Choroid plexus epithelial cell (primary cell): ENCODE measurements around the gene ZWILCH.

Experiments used
- DNase-seq: peaks from one replicate; pipeline ENCODE4 v3.0.0-alpha.2; 2010; ENCODE audit warnings: low read depth
- H3K4me3 ChIP-seq: 2 replicates; pipeline ENCODE4 v1.5.1; 2011; ENCODE audit warnings: low read depth, mild to moderate bottlenecking, control low read depth, low read length, moderate library complexity
- TF ChIP-seq, protein P1 (sequence below): conservative IDR thresholded peaks from 2 replicates; pipeline ENCODE4 v1.5.1; 2011; ENCODE audit warnings: low read depth, mild to moderate bottlenecking, control low read depth, inconsistent platforms, low read length, moderate library complexity

ZWILCH gene

DNA sequence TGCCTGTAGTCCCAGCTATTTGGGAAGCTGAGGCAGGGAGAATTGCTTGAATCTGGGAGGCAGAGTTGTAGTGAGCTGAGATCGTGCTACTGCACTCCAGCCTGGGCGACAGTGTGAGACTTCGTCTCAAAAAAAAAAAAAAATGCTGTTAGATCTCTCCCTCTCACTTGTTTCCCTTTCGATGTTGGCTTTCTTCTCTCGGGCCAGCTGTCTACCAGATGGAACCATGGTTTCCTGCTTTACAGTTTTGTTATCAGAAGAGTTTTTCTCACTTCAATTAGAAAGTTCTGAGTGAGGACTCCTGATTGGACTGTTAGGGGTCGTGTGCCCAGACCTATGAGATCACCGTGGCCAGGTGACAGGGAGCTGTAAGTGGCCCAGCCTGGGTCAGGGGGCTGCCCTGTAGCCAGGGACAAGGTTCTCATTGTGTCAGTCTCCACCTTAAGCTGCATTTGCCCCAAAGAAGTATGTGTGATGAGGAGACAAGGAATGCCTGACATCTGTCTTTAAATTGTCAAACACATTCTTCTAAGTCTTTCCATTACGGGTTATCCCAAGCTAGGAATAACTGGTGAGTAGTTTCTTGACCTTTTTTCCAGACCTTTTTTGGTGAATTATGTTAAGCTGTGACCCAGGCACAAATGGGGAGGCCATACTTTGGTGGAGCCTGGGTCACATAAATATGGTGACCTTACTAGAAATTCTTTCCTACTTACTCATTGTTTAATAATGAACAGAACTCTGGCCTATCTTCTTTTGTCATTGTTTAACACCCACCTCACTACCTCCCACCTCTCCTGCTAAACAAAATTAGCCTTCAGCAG, 32.7 kb upstream of the ZWILCH start:
- TF ChIP-seq, protein P1, sequence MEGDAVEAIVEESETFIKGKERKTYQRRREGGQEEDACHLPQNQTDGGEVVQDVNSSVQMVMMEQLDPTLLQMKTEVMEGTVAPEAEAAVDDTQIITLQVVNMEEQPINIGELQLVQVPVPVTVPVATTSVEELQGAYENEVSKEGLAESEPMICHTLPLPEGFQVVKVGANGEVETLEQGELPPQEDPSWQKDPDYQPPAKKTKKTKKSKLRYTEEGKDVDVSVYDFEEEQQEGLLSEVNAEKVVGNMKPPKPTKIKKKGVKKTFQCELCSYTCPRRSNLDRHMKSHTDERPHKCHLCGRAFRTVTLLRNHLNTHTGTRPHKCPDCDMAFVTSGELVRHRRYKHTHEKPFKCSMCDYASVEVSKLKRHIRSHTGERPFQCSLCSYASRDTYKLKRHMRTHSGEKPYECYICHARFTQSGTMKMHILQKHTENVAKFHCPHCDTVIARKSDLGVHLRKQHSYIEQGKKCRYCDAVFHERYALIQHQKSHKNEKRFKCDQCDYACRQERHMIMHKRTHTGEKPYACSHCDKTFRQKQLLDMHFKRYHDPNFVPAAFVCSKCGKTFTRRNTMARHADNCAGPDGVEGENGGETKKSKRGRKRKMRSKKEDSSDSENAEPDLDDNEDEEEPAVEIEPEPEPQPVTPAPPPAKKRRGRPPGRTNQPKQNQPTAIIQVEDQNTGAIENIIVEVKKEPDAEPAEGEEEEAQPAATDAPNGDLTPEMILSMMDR = no peak
- H3K4me3 ChIP-seq = no peak overlapping the region
- peak; percentile 61 for DNase-seq

DNA sequence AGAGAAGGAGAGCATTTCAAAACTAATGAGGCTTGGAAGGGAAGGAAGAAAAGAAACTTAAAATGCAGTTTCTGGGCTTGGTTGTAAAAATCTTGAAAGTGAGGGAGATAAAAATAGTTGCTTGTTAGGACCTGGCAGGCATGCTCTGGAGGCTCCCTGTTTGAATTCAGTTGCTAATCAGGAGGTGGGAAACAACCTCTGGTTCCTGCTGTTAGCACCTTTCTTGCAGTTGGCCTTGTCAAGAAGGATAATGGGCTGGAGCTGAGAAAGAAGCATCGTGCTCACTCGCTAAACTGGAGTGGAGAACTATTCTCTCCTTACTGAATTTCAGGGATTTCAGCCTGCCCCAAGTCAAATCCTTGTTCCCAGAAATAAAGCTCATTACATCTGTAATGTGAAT, 31.0 kb upstream of the ZWILCH start:
- DNase-seq = no peak
- TF ChIP-seq, protein P1 = no peak
- no peak overlapping the region for H3K4me3 ChIP-seq

GRCh38 chr15:66474963-66475362, 30.2 kb upstream of the ZWILCH start:
- no peak for DNase-seq
- TF ChIP-seq, protein P1 = no peak
- H3K4me3 ChIP-seq = no peak overlapping the region

DNA sequence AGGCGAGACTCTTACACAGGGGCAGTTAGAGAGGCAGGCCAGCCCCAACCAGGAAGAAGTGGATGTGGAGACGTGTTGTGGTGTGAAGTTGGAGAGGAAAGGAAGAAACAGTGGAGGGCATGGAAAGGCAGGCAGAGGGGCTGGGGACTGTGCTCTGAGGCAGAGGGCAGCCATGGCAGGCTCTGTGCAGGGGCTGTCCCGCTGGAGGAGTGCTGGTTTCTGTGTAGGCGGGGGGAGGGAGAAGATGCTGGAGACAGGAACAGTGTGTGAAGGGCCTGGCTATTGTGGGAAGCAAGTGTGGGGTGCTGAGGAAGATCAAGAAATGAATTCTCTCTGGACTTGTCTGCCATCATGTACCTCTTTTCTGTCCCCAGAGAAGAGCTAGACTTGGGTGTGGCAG, 28.6 kb upstream of the ZWILCH start:
- DNase-seq = no peak

GRCh38 chr15:66477011-66477410, 28.1 kb upstream of the ZWILCH start:
- DNase-seq = no peak
- TF ChIP-seq, protein P1 = no peak
- no peak overlapping the region for H3K4me3 ChIP-seq

More for the DNA sequence above, 28.6 kb upstream of the ZWILCH start:
- TF ChIP-seq, protein P1 = no peak
- no peak overlapping the region for H3K4me3 ChIP-seq

GRCh38 chr15:66480267-66480666, 24.9 kb upstream of the ZWILCH start:
- DNase-seq = no peak
- TF ChIP-seq, protein P1 = no peak
- no peak overlapping the region for H3K4me3 ChIP-seq
